SIG-M5 treated with dmso at 0.1 percent for 504 hours (cell line): ENCODE results near the gene PDE8A.
"Not testable (repeated sequence)": the region's sequence is repeated elsewhere in the genome, so short reads cannot be mapped to it uniquely, and the experiment has no call there.

Experiments used
- DNase-seq: peaks from one replicate; lab custom pipeline; 2025; ENCODE audit not compliant: unreplicated experiment; lab: John Stamatoyannopoulos, UW

The PDE8A gene

GRCh38 chr15:84987949-84988624 lies 6.4 kb downstream of the PDE8A start:
- no peak for DNase-seq

- no peak for DNase-seq
These were observed 7.4 kb downstream of the PDE8A start for GRCh38 chr15:84988909-84989644.

- no peak for DNase-seq
These were observed 8.9 kb downstream of the PDE8A start for GRCh38 chr15:84990507-84990906.

GRCh38 chr15:84991014-84991712 lies 9.5 kb downstream of the PDE8A start:
- DNase-seq: no peak

- DNase-seq: no peak
These were observed 10.7 kb downstream of the PDE8A start for GRCh38 chr15:84992157-84992944.

GRCh38 chr15:84996055-84996454 lies 14.4 kb downstream of the PDE8A start:
- DNase-seq: no peak

- DNase-seq: not testable (repeated sequence)
These were observed 15.1 kb downstream of the PDE8A start for GRCh38 chr15:84996714-84997113.

GRCh38 chr15:84997214-84997613 lies 15.6 kb downstream of the PDE8A start:
- not testable (repeated sequence) for DNase-seq

- no peak for DNase-seq
These were observed 18.7 kb downstream of the PDE8A start for GRCh38 chr15:85000189-85000864.

- DNase-seq: no peak
These were observed 19.3 kb downstream of the PDE8A start for GRCh38 chr15:85000937-85001336.

- DNase-seq: no peak
These were observed 20.9 kb downstream of the PDE8A start for GRCh38 chr15:85002517-85002916.

GRCh38 chr15:85003593-85004312 lies 22.1 kb downstream of the PDE8A start:
- DNase-seq: peak; percentile 81

GRCh38 chr15:85004550-85004949 lies 22.9 kb downstream of the PDE8A start:
- peak; percentile 58 for DNase-seq

GRCh38 chr15:85005319-85005718 lies 23.7 kb downstream of the PDE8A start:
- DNase-seq: no peak

GRCh38 chr15:85005746-85006145 lies 24.1 kb downstream of the PDE8A start:
- no peak for DNase-seq

GRCh38 chr15:85006201-85006600 lies 24.5 kb downstream of the PDE8A start:
- DNase-seq: no peak

- no peak for DNase-seq
These were observed 25.0 kb downstream of the PDE8A start for GRCh38 chr15:85006655-85007054.

GRCh38 chr15:85007137-85007536 lies 25.5 kb downstream of the PDE8A start:
- DNase-seq: no peak

GRCh38 chr15:85007741-85008397 lies 26.2 kb downstream of the PDE8A start:
- no peak for DNase-seq
